ENCODE data around the gene OR7G2.
"Not testable (repeated sequence)": the region's sequence is repeated elsewhere in the genome, so short reads cannot be mapped to it uniquely, and the experiment has no call there.

The OR7G2 gene

GRCh38 chr19:9078651-9079050 is 28.6 kb downstream of the OR7G2 start:
- no peak for TF ChIP-seq CTCF (IDR thresholded peaks at IDR 0.05; ENCODE audit: borderline replicate concordance, control extremely low read depth, extremely low read depth, insufficient read depth, missing control alignments)
- no peak for DNase-seq (ENCODE audit: low spot score)
- in situ Hi-C loops (cut with MboI; ENCODE audit: low sequenced_read_pairs, unreplicated experiment), result no loop called here

GRCh38 chr19:9076901-9077300 is 30.4 kb downstream of the OR7G2 start:
- DNase-seq (ENCODE audit: low spot score), result no peak
- in situ Hi-C loops (cut with MboI; ENCODE audit: low sequenced_read_pairs, unreplicated experiment), result no loop called here

GRCh38 chr19:9075064-9075949 is 32.0 kb downstream of the OR7G2 start:
- TF ChIP-seq CTCF (IDR thresholded peaks at IDR 0.05; ENCODE audit: borderline replicate concordance, control extremely low read depth, extremely low read depth, insufficient read depth, missing control alignments), result no peak
- in situ Hi-C loops (cut with MboI; ENCODE audit: low sequenced_read_pairs, unreplicated experiment), result no loop called here
- DNase-seq (ENCODE audit: low spot score), result no peak

More at GRCh38 chr19:9076901-9077300, 30.4 kb downstream of the OR7G2 start:
- TF ChIP-seq CTCF (IDR thresholded peaks at IDR 0.05; ENCODE audit: borderline replicate concordance, control extremely low read depth, extremely low read depth, insufficient read depth, missing control alignments), result no peak

- no peak for TF ChIP-seq CTCF (IDR thresholded peaks at IDR 0.05; ENCODE audit: borderline replicate concordance, control extremely low read depth, extremely low read depth, insufficient read depth, missing control alignments)
- DNase-seq (ENCODE audit: low spot score), result no peak
- in situ Hi-C loops (cut with MboI; ENCODE audit: low sequenced_read_pairs, unreplicated experiment), result no loop called here
These were observed 33.5 kb downstream of the OR7G2 start for GRCh38 chr19:9073806-9074205.

GRCh38 chr19:9071720-9072119 is 35.6 kb downstream of the OR7G2 start:
- in situ Hi-C loops (cut with MboI; ENCODE audit: low sequenced_read_pairs, unreplicated experiment); DNase-seq (ENCODE audit: low spot score): not testable (repeated sequence)

GRCh38 chr19:9070066-9070465 is 37.2 kb downstream of the OR7G2 start:
- DNase-seq (ENCODE audit: low spot score), result no peak
- in situ Hi-C loops (cut with MboI; ENCODE audit: low sequenced_read_pairs, unreplicated experiment), result no loop called here
- TF ChIP-seq CTCF (IDR thresholded peaks at IDR 0.05; ENCODE audit: borderline replicate concordance, control extremely low read depth, extremely low read depth, insufficient read depth, missing control alignments), result no peak

- in situ Hi-C loops (cut with MboI; ENCODE audit: low sequenced_read_pairs, unreplicated experiment), result no loop called here
- DNase-seq (ENCODE audit: low spot score), result no peak
- no peak for TF ChIP-seq CTCF (IDR thresholded peaks at IDR 0.05; ENCODE audit: borderline replicate concordance, control extremely low read depth, extremely low read depth, insufficient read depth, missing control alignments)
These were observed 41.7 kb downstream of the OR7G2 start for GRCh38 chr19:9065457-9066014.

Measured in GM13976 (cell line).